PFSK-1 (cell line): ENCODE measurements around the gene SCAF1.

Experiments used
- FOXP2 ChIP-seq: optimal IDR thresholded peaks from 2 replicates; pipeline ENCODE3; 2011; ENCODE audit warnings: borderline replicate concordance, control low read depth, inconsistent platforms; ENCODE audit not compliant: insufficient read depth; ENCODE audit errors: extremely low read length, extremely low read depth
- POLR2AphosphoS5 ChIP-seq: IDR thresholded peaks from 2 replicates; pipeline ENCODE4 v1.6.1; 2012; ENCODE audit warnings: low read depth, mild to moderate bottlenecking, control low read depth, low read length, moderate library complexity
- REST ChIP-seq, 2 experiments: IDR thresholded peaks; 2 replicates each; pipeline versions ENCODE4 v1.6.1 to v1.8.0; 2011 to 2012; ENCODE audit warnings: low read depth in 2 of 2, low read length in 2 of 2, control low read depth in 1 of 2, inconsistent platforms in 1 of 2, mild to moderate bottlenecking in 1 of 2, moderate library complexity in 1 of 2; ENCODE audit not compliant: insufficient read depth in 1 of 2
- SIN3A ChIP-seq: IDR thresholded peaks from 2 replicates; pipeline ENCODE4 v1.6.1; 2012; ENCODE audit warnings: mild to moderate bottlenecking, low read length, moderate library complexity, borderline replicate concordance; ENCODE audit not compliant: insufficient read depth
- TAF1 ChIP-seq: IDR thresholded peaks from 2 replicates; pipeline ENCODE4 v1.6.1; 2012; ENCODE audit warnings: low read length, control low read depth, borderline replicate concordance; ENCODE audit not compliant: insufficient read depth

SCAF1 gene

GRCh38 chr19:49639401-49640112, 2.5 kb upstream of the SCAF1 start:
- TF ChIP-seq SIN3A (no peak), REST (IDR thresholded peaks at IDR 0.05; ENCODE audit: insufficient read depth in 1 of 2, low read depth in 2 of 2, low read length in 2 of 2) (no peak), TAF1 (no peak; the same call in 1 of the 2 replicates), POLR2AphosphoS5 (no peak), FOXP2 (no peak)

- TF ChIP-seq FOXP2 (peak; percentile 82), SIN3A (peak; percentile 54; the same call in 1 of the 2 replicates), TAF1 (no peak), POLR2AphosphoS5 (peak; percentile 38; the same call in 1 of the 2 replicates), REST (IDR thresholded peaks at IDR 0.05; ENCODE audit: insufficient read depth in 1 of 2, low read depth in 2 of 2, low read length in 2 of 2) (no peak)
These were observed 1.7 kb upstream of the SCAF1 start, which contains the start of gene RRAS for GRCh38 chr19:49640113-49640898. TSS of gene RRAS (minus strand) at chr19:49640143. CDS start at chr19:49640098, 45 bp downstream.

GRCh38 chr19:49642492-49643035, 555 bp downstream of the SCAF1 start:
- TF ChIP-seq FOXP2: no peak
- no peak for TF ChIP-seq REST (IDR thresholded peaks at IDR 0.05; ENCODE audit: insufficient read depth in 1 of 2, low read depth in 2 of 2, low read length in 2 of 2)
- no peak for TF ChIP-seq POLR2AphosphoS5
- no peak for TF ChIP-seq TAF1
- no peak for TF ChIP-seq SIN3A

- 0 out of 2 replicates have a peak, but pooled peaks have one; percentile 24 for TF ChIP-seq POLR2AphosphoS5
- TF ChIP-seq FOXP2: no peak
These were observed 1.5 kb downstream of the SCAF1 start for GRCh38 chr19:49643466-49643865.

- TF ChIP-seq TAF1 (no peak), SIN3A (no peak), FOXP2 (no peak), REST (IDR thresholded peaks at IDR 0.05; ENCODE audit: insufficient read depth in 1 of 2, low read depth in 2 of 2, low read length in 2 of 2) (no peak), POLR2AphosphoS5 (no peak)
These were observed 3.6 kb downstream of the SCAF1 start for GRCh38 chr19:49645592-49645991.
